A375 (cell line): ENCODE results near the gene NOL12. TPM values are rescaled to one million over a fixed set of nuclear protein-coding genes. Genes with fewer than 3 reads are reported as not detected.

Source experiments
- small RNA-seq: library from RNA; depleted of rRNA; stranded (forward); fragments of <200 nt; gene quantifications from one replicate; pipeline ENCODE3, GENCODE V24; 2014
- total RNA-seq: library from RNA; depleted of rRNA; stranded (reverse); fragments of >200 nt; shearing (Covaris generic); gene quantifications from 2 replicates; pipeline ENCODE4 v1.2.3, GENCODE V29; 2014; rRNA removed

NOL12 gene, protein sequence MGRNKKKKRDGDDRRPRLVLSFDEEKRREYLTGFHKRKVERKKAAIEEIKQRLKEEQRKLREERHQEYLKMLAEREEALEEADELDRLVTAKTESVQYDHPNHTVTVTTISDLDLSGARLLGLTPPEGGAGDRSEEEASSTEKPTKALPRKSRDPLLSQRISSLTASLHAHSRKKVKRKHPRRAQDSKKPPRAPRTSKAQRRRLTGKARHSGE
- total RNA-seq = 52.5 and 60.5 TPM in 2 replicates

DNA sequence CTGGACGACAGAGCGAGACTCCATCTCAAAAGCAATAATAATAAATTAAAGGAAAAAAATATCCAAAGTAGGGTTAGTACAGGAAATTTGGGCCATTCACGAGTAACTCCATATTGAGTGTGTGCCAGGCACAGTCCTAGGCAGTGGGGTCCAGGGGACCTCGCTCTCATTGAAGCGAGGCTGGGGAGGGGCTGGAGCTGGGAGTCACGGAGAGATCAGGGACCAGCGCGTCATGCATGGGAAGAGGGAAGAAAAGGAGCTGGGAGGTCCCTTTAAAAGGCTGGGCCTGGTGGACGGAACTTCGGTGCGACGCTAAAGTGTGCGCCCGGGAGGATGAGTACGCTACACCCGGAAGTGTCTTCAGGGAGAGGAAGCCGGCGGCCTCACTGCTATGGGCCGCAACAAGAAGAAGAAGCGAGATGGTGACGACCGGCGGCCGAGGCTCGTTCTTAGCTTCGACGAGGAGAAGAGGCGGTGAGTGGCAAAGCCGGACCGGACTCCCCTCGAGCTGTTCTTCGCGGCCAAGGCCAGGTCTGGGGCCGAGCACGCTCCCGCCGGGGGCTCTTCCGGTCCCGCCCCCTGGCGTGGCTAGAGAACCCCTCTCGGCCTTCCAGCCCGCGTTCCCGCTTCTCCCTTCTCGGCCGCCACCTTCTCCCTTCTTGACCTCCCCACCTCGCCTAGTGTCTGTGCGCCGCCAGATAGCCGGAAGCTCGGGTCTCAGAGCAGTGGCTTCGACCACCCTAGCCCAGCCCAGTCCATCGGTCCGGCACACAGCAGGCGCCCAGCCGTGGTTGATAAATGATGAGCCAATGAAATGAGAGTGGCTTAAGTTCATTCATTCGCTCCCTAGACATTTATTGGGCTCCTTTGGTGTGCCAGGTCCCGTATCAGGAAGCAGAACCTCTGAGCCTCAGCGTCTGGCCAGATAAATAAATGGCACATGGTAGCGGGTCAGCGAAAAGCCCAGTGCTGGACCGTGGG, at the start of gene NOL12:
TSS of gene NOL12 (plus strand) at position 342 of the 981 bp plus-strand sequence. CDS start at position 392, 50 bp downstream.

DNA sequence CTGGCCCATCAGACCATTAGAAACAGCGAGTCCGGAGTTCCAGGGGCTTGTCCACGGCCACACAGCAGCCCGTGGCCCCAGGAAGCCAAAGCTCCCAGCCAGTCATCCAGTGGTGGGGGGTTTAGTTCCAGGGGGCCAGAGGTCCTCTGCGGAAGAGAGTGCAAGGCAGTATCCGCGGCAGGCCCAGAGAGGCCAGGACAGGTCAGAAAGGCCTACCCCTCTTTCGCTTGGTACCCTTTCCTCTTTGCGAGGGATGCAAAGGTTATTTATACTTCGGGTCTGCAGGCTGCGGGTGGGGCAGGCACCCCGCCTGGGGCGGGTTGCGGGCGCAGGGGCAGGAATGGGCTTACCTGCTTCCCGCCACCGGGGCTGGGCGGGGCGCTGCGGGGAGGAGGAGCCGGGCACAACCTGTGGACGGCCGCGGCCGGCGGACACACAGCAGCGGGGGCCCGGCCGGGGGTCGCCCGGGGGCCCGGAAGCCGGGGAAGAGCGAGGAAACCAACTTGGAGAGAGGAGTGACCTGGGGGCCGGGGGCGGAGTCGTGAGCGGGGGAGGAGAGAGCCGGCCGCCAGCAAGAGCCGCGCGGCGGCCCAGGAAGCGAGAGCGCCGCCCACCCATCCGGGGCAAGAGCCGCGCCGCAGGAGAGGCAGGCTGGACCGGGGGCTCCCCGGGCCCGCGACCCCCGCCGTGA, 46.9 kb upstream of the NOL12 start, which contains the start of gene SH3BP1:
TSS of gene SH3BP1 (plus strand) at position 600 of the 691 bp plus-strand sequence. CDS start 119 bp downstream, outside the sequence.

DNA sequence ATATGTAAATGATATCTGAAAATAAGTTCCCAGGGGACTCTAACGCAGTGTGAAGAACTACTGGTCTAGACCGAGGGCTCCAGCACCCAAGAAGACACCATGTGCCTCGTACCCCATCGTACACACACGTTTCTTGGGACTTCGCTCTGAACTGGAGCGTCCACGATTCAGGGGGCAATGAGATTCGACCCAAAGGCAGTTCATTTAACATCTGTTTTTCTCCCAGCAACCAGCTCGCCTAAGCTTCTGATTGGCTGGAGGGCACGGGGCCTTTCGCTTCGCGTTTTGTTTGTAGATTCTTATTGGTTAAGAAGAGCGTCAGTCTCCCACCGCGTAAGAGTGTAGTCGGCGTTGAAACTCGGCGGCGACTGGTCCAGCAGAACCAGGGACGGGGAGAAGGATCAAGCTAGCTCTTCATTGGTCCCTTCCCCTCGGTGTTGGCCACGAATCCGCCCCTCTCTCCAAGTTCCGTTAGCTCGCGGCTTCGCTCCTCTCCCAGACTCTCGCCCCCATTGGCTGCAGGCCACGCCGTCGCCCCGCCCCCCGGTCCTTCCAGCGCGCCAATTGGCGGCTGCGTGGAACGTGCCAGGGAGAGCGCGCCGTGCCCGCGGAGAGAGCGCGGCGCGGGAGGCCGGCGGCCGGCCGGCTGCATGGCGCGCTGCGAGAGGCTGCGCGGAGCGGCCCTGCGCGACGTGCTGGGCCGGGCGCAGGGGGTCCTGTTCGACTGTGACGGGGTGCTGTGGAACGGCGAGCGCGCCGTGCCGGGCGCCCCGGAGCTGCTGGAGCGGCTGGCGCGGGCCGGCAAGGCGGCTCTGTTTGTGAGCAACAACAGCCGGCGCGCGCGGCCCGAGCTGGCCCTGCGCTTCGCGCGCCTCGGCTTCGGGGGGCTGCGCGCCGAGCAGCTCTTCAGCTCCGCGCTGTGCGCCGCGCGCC, 27.7 kb upstream of the NOL12 start, which contains the start of gene PDXP:
TSS of gene PDXP (plus strand) at position 591 of the 933 bp plus-strand sequence. CDS start at position 651, 60 bp downstream.

DNA sequence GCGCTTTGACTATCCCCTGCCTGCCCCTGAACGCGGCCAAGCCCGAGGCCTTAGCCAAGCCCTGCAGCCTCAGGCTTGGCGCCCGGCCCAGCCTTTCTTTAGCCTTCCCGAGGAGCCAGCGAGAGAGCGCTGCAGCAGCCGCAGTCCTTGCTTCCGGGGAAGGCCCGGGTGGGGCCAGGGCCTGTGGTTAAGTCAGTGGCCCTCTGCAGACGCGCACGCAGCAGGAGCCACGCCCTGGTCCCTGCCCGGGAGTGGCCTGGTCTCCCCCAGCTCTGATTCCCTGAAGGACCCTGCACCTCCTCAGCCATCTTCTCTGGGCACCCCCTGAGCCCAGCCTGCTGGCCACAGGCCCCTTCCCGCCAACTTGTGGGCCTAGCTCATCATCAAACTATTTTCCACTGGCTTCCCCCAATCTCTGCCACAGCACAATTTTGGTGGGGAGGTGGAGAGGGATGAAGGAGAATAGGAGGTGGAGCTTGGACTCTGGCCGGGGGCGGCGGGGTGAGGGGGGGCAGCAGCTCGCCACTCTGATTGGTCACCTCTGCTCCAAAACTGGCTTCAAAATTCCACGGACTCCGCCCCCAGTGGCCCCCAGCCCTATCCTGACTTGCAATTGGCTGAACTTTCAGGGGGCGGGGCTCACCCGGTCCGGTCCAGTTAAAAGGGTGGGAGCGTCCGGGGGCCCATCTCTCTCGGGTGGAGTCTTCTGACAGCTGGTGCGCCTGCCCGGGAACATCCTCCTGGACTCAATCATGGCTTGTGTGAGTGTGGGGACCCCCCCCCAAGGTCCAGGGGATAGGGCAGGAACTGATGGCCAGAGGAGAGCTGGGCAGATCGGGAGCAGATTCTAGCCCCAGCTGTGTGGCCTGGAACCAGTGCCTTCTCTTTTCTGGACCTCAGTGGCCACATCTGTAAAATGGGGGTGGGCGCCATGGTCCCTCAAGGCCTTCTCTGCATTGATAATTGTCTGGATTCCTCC, 10.9 kb upstream of the NOL12 start, which contains the start of gene LGALS1:
TSS of gene LGALS1 (plus strand) at position 686 of the 979 bp plus-strand sequence. CDS start at position 753, 67 bp downstream.

GRCh38 chr22:37696657-37697537, 10.8 kb downstream of the NOL12 start, which contains the start of gene TRIOBP:
TRIOBP (plus strand) TSS chr22:37697048; CDS start chr22:37701366, 4,318 bp downstream.

Small RNA genes lying within 50 kb of the gene (small RNA-seq; reads per million reads assigned to genes)
- gene RN7SL385P = not detected

Other genes with a start within 250 kb of the NOL12 start
- 2.0 and 2.5 TPM in 2 replicates for gene MFNG, start 200.0 kb upstream of the NOL12 start, total RNA-seq
- gene CARD10, start 166.9 kb upstream of the NOL12 start, total RNA-seq = 35.8 and 36.7 TPM in 2 replicates
- 7.6 and 10.9 TPM in 2 replicates for gene CDC42EP1, start 125.9 kb upstream of the NOL12 start, total RNA-seq
- not detected in 2 replicates for gene LGALS2, start 106.3 kb upstream of the NOL12 start, total RNA-seq
- 73.5 and 73.7 TPM in 2 replicates for gene GGA1, start 77.5 kb upstream of the NOL12 start, total RNA-seq
- 11.0 and 14.9 TPM in 2 replicates for gene SH3BP1, start 46.7 kb upstream of the NOL12 start, total RNA-seq
- gene PDXP, start 27.6 kb upstream of the NOL12 start, total RNA-seq = 29.7 and 30.5 TPM in 2 replicates
- gene LGALS1, start 10.7 kb upstream of the NOL12 start, total RNA-seq = 1,695 and 1,774 TPM in 2 replicates
- gene TRIOBP, start 10.7 kb downstream of the NOL12 start, total RNA-seq = 114 and 118 TPM in 2 replicates
- 14.6 and 17.4 TPM in 2 replicates for gene GCAT, start 121.6 kb downstream of the NOL12 start, total RNA-seq
- not detected in 2 replicates for gene GALR3, start 137.0 kb downstream of the NOL12 start, total RNA-seq
- gene ANKRD54, start 158.0 kb downstream of the NOL12 start, total RNA-seq = 43.5 and 50.7 TPM in 2 replicates
- 429 and 461 TPM in 2 replicates for gene EIF3L, start 163.1 kb downstream of the NOL12 start, total RNA-seq
- gene MICALL1, start 220.0 kb downstream of the NOL12 start, total RNA-seq = 56.4 and 64.6 TPM in 2 replicates